NCI-H2171 (cell line): ENCODE results near the gene USP12.
"Not testable (repeated sequence)": the region's sequence is repeated elsewhere in the genome, so short reads cannot be mapped to it uniquely, and the experiment has no call there.

Source experiments
- DNase-seq: peaks from one replicate; lab custom pipeline; 2025; lab: John Stamatoyannopoulos, UW

USP12 gene

GRCh38 chr13:27149702-27150101, 21.9 kb downstream of the USP12 start:
- no peak for DNase-seq

DNA sequence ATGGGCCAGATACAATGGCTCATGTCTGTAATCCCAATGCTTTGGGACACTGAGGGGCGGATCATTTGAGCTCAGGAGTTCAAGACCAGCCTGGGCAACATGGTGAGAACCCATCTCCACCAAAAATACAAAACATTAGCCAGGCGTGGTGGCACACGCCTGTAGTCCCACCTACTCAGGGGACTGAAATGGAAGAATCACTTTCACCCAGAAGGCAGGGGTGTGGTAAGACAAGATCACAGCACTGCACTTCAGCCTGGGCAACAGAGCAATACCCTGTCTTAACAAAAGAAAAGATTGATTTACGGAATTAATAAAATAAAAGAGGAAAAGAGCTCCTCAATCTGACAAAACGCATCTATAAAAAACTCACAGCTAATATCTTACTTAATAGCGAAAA, 22.7 kb downstream of the USP12 start:
- DNase-seq = no peak

- no peak for DNase-seq
These were observed 24.0 kb downstream of the USP12 start for GRCh38 chr13:27147530-27148170.

GRCh38 chr13:27141746-27142145, 29.9 kb downstream of the USP12 start:
- DNase-seq = no peak

- DNase-seq = not testable (repeated sequence)
These were observed 30.5 kb downstream of the USP12 start for GRCh38 chr13:27141159-27141558.

GRCh38 chr13:27140060-27140459, 31.6 kb downstream of the USP12 start:
- DNase-seq = no peak

- no peak for DNase-seq
These were observed 32.0 kb downstream of the USP12 start for GRCh38 chr13:27139565-27139964.

DNA sequence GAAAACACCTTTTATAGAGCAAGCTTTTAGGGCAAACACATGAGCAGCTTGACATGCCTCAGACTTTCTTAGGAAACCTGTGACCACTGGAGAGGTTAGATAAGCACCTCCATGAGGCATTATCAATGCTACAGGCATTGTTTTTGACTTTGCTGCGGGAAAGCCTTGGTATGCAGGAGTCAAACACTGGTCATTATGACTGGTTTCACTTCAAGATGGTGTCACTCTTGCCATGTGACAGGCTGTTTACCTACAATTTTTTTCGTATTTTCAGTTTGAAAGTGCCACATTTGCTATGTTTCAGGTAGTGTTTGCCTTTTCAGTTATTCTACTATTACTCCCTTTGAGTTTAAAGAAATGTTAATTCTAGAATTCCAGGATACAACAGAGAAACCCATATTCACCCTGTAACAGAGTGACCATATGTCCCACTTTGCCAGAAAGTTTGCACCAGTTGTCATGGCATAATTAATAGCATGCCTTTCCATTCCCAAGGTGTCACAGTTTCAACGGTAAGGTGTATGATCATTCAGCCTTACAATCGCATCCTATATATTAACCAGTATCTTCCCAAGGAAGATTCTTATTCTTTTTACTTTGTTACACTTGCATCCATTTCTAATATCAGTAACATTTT, 33.0 kb downstream of the USP12 start:
- no peak for DNase-seq

GRCh38 chr13:27137759-27138158, 33.9 kb downstream of the USP12 start:
- no peak for DNase-seq

GRCh38 chr13:27135023-27135422, 36.6 kb downstream of the USP12 start:
- no peak for DNase-seq

GRCh38 chr13:27133889-27134288, 37.7 kb downstream of the USP12 start:
- DNase-seq = no peak

GRCh38 chr13:27132538-27132937, 39.1 kb downstream of the USP12 start:
- no peak for DNase-seq

DNA sequence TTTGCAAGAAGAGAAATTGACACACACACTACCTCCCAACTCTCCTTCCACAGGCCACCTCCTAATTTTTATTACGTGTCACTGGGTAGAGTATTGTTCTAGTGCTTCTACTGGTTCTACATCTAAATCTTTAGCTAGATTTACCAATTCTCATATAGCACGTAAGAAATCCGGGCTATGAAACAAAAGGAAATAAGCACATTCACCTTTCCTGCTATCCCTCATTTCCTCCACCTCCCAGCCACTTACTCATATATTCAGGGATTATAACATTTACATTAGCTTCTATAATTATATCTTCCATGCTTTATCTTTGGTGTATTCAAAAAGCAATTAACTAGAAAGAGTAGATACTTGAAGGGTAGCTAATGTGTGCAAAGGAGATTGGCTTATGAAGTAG, 39.7 kb downstream of the USP12 start:
- DNase-seq = no peak

- DNase-seq = no peak
These were observed 40.5 kb downstream of the USP12 start for GRCh38 chr13:27130979-27131623.

- DNase-seq = no peak
These were observed 41.2 kb downstream of the USP12 start for GRCh38 chr13:27130223-27130978.

GRCh38 chr13:27128825-27129627, 42.6 kb downstream of the USP12 start:
- no peak for DNase-seq

GRCh38 chr13:27126859-27127258, 44.8 kb downstream of the USP12 start:
- no peak for DNase-seq

- DNase-seq = no peak
These were observed 46.0 kb downstream of the USP12 start for GRCh38 chr13:27125357-27126282.

- no peak for DNase-seq
These were observed 47.0 kb downstream of the USP12 start for GRCh38 chr13:27124571-27124970.

DNA sequence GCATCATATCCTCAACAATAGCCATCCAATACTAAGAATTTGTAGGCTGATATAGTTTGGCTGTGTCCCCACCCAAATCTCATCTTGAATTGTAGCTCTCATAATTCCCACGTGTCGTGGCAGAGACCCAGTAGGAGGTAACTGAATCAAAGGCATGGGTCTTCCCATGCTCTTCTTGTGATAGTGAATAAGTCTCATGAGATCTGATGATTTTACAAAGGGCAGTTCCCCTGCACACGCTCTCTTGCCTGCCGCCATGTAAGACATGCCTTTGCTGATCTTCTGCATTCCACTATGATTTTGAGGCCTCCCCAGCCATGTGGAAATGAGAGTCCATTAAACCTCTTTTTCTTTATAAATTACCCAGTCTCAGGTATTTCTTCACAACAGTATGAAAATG, 48.2 kb downstream of the USP12 start:
- not testable (repeated sequence) for DNase-seq

DNA sequence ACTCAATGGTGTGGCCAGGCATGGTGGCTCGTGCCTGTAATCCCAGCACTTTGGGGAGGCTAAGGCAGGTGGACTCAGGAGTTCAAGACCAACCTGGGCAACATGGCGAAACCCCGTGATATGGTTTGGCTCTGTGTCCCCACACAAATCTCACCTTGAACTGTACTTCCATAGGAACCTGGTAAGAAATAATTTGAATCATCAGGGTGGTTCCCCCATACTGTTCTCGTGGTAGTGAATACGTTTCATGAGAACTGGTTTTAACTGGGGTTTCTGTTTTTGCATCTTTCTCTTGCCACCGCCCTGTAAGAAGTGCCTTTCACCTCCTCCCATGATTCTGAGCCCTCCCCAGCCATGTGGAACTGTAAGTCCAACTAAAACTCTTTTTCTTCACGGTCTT, 49.6 kb downstream of the USP12 start:
- DNase-seq = no peak
